ENCODE results near the gene CRIP1.

Gene CRIP1

DNA sequence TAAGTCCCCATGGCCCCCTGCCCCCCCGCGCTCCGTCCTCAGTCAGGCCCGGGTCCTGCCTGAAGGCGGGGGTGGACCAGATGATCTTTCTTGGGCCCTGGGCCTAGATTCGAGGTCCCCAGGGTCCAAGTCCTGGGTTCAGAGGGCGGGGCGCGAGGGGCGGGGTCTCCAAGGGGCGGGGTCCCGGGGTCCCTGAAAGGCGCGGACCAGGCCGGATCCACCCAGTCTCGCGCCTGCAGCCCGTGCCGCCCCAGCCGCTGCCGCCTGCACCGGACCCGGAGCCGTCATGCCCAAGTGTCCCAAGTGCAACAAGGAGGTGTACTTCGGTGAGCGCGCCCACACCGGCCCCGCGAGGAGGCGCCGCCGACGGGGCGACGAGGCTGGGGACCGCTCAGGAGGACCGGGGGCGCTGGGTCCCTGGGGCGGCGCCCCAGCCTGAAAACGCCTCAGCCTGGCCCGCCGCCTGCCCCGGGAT lies 325 bp downstream of the CRIP1 start:
- Histone ChIP-seq H3K36me3 (no peaks in the 10 kb centered on the region), H3K4me1 (peaks cover 52% of the 10 kb centered on the region), H3K9me3 (no peaks in the 10 kb centered on the region), H3K4me3 (ENCODE audit: low read depth, low read length) (peak overlapping the region; percentile 58), H3K27me3 (no peaks in the 10 kb centered on the region)
- TF ChIP-seq, protein P1, sequence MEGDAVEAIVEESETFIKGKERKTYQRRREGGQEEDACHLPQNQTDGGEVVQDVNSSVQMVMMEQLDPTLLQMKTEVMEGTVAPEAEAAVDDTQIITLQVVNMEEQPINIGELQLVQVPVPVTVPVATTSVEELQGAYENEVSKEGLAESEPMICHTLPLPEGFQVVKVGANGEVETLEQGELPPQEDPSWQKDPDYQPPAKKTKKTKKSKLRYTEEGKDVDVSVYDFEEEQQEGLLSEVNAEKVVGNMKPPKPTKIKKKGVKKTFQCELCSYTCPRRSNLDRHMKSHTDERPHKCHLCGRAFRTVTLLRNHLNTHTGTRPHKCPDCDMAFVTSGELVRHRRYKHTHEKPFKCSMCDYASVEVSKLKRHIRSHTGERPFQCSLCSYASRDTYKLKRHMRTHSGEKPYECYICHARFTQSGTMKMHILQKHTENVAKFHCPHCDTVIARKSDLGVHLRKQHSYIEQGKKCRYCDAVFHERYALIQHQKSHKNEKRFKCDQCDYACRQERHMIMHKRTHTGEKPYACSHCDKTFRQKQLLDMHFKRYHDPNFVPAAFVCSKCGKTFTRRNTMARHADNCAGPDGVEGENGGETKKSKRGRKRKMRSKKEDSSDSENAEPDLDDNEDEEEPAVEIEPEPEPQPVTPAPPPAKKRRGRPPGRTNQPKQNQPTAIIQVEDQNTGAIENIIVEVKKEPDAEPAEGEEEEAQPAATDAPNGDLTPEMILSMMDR (IDR thresholded peaks at IDR 0.05; ENCODE audit: low read depth, low read length): no peak
- peak; percentile 61 for DNase-seq

DNA sequence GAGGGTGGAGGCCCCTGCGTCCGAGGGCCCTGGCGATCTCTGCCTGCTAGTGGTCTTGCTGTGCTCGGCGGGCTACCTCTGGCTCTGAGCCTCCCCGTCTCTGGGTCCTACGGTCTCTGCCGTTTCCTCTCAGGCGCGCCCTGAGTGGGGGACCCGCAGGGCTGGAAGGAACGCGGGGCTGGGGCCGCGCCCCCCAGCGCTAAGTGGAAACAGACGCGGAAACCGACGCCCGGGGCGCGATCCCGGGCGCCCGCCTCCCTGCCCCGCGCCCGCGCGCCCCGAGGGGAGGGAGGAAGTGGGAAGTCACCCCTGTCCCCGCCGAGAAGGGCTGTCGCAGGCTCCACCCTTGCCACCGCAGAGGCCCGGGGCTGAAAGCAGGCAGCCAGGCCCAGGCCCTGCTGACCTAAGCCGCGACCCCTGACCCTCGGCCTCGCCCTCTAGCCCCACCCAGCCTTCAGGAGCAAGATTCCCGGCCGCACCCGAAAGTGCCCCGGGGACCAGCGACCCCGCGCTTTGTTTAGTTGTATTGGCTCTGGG lies 831 bp downstream of the CRIP1 start:
- Histone ChIP-seq H3K27me3 (no peaks in the 10 kb centered on the region), H3K36me3 (0 out of 2 replicates have a peak, but pooled peaks cover under 1% of the 10 kb centered on the region), H3K9me3 (no peaks in the 10 kb centered on the region), H3K4me1 (peaks cover 49% of the 10 kb centered on the region), H3K4me3 (ENCODE audit: low read depth, low read length) (peak overlapping the region; percentile 58)
- no peak for DNase-seq
- TF ChIP-seq, protein P1 (IDR thresholded peaks at IDR 0.05; ENCODE audit: low read depth, low read length): no peak

DNA sequence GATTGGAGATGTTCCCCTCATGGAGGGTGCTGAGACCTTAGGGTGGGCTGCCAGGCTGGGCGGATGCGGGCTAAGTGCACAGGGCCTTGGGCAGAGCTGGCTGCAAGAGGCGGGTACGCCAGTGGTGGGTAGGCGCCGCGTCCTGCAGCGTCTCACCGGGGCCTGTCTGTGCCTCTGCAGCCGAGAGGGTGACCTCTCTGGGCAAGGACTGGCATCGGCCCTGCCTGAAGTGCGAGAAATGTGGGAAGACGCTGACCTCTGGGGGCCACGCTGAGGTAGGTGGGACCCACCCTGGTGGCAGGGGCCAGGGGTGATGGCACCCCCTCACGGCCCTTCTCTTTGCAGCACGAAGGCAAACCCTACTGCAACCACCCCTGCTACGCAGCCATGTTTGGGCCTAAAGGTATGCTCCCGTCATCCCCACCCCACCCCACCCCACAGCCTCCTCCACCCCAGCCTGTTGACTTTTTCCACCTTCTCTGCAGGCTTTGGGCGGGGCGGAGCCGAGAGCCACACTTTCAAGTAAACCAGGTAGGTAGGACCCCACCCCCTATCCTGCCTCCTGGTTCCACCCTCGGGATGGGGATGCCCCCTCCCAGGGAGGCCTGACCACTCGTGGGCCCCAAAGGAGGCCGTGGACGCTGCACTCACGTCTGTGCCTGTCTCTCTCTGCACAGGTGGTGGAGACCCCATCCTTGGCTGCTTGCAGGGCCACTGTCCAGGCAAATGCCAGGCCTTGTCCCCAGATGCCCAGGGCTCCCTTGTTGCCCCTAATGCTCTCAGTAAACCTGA lies 1.5 kb downstream of the CRIP1 start:
- H3K4me3 ChIP-seq (ENCODE audit: low read depth, low read length): peak overlapping the region; percentile 58
- TF ChIP-seq, protein P1 (IDR thresholded peaks at IDR 0.05; ENCODE audit: low read depth, low read length): no peak
- H3K9me3 ChIP-seq: no peaks in the 10 kb centered on the region
- peaks cover 43% of the 10 kb centered on the region for H3K4me1 ChIP-seq
- H3K36me3 ChIP-seq: 0 out of 2 replicates have a peak, but pooled peaks cover 3% of the 10 kb centered on the region
- no peaks in the 10 kb centered on the region for H3K27me3 ChIP-seq
- DNase-seq: no peak

DNA sequence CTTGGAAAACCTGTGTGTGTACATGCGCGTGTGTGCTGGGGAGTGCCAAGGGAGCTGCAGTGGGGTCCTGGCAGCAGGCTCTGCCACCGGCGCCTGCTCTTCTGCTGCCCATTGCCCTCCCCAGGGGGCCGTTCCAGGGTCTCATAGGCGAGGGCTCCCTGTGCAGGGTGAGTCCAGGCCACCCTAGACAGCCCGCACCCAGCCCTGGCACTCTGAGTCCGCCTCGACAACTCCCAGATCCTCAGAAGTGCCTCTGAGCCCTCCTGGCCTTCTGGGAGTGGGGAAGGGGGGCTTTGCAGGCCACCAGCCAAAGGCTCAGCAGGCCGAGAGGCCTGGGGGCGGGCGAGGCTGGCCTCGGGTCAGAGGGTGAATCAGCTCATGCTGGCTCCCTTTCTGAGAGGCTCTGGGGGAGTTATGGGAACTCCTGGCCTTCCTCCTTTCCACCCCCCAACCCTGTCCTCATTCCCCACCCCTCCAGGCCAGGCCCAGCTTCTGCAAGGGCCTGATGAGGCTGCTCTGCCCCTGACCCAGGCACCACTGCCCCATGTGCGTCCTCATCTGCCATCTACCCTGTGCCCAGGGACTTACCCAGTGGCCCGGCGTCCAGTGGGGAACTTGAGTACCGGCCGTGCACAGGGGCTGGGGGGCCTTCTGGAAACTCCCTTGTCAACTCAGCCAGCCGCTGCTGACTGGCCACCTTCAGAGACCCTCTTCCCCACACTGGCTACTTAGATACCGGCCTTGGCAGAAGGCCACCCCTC lies 2.3 kb downstream of the CRIP1 start:
- Histone ChIP-seq H3K4me3 (ENCODE audit: low read depth, low read length) (peak overlapping the region; percentile 65), H3K36me3 (0 out of 2 replicates have a peak, but pooled peaks cover 3% of the 10 kb centered on the region), H3K4me1 (peaks cover 35% of the 10 kb centered on the region), H3K27me3 (no peaks in the 10 kb centered on the region), H3K9me3 (no peaks in the 10 kb centered on the region)
- TF ChIP-seq, protein P1 (IDR thresholded peaks at IDR 0.05; ENCODE audit: low read depth, low read length): no peak
- no peak for DNase-seq

DNA sequence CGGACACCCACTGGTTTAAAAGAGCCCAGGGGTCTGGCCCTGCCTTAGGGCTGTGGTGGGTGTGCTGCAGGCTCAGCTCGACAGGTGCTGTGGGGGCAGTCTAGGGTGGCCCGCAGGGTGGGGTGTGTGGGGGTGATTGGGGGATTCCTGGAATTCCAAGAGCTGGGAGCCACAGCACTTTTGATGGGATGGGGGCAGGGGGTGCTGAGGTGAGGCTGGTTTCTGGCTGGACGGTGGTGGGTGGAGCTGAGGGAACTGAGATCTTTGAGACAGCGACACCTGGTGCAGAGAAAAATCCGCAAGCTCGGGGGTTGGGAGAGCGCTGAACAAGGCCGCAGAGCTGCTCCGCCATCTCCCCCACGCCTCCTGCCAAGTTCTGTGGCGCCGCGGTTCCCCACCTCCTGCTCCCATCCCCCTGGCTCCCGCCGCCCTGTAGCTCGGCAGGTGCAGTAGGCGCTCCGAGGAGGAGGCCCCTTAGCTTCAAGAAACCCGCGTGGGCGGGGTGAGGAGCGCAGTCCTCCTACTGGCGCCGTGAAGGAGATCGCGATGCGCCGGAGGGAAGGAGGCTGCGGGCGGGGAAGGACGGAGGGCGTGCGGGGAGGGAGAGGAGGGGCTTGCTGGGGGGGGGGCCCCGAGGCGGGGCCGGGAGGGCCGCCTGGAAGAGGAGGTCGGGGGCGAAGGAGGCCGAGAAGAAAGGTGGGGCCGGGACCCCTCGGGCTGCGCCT lies 3.0 kb downstream of the CRIP1 start:
- no peaks in the 10 kb centered on the region for H3K9me3 ChIP-seq
- peak; percentile 88 for DNase-seq
- TF ChIP-seq, protein P1 (IDR thresholded peaks at IDR 0.05; ENCODE audit: low read depth, low read length): peak; percentile 74
- H3K4me3 ChIP-seq (ENCODE audit: low read depth, low read length): peak overlapping the region; percentile 65
- H3K36me3 ChIP-seq: 0 out of 2 replicates have a peak, but pooled peaks cover 3% of the 10 kb centered on the region
- peaks cover 27% of the 10 kb centered on the region for H3K4me1 ChIP-seq
- no peaks in the 10 kb centered on the region for H3K27me3 ChIP-seq

All from BE2C (cell line).